Measurements from ENCODE around the gene MCU.

- no peak for TF ChIP-seq CTCF (IDR thresholded peaks at IDR 0.05; ENCODE audit: poor library complexity)
- no peak for TF ChIP-seq EZH2 (IDR thresholded peaks at IDR 0.05; ENCODE audit: borderline replicate concordance)
- no peak for TF ChIP-seq EZH2phosphoT487 (IDR thresholded peaks at IDR 0.05; ENCODE audit: low read depth, severe bottlenecking, unreplicated experiment)
Observed at GRCh38 chr10:72765051-72765745, 73.3 kb downstream of the MCU start.
